ENCODE results near the gene LRP11.
"Not testable (repeated sequence)": the region's sequence is repeated elsewhere in the genome, so short reads cannot be mapped to it uniquely, and the experiment has no call there.

LRP11 gene, protein sequence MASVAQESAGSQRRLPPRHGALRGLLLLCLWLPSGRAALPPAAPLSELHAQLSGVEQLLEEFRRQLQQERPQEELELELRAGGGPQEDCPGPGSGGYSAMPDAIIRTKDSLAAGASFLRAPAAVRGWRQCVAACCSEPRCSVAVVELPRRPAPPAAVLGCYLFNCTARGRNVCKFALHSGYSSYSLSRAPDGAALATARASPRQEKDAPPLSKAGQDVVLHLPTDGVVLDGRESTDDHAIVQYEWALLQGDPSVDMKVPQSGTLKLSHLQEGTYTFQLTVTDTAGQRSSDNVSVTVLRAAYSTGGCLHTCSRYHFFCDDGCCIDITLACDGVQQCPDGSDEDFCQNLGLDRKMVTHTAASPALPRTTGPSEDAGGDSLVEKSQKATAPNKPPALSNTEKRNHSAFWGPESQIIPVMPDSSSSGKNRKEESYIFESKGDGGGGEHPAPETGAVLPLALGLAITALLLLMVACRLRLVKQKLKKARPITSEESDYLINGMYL

DNA sequence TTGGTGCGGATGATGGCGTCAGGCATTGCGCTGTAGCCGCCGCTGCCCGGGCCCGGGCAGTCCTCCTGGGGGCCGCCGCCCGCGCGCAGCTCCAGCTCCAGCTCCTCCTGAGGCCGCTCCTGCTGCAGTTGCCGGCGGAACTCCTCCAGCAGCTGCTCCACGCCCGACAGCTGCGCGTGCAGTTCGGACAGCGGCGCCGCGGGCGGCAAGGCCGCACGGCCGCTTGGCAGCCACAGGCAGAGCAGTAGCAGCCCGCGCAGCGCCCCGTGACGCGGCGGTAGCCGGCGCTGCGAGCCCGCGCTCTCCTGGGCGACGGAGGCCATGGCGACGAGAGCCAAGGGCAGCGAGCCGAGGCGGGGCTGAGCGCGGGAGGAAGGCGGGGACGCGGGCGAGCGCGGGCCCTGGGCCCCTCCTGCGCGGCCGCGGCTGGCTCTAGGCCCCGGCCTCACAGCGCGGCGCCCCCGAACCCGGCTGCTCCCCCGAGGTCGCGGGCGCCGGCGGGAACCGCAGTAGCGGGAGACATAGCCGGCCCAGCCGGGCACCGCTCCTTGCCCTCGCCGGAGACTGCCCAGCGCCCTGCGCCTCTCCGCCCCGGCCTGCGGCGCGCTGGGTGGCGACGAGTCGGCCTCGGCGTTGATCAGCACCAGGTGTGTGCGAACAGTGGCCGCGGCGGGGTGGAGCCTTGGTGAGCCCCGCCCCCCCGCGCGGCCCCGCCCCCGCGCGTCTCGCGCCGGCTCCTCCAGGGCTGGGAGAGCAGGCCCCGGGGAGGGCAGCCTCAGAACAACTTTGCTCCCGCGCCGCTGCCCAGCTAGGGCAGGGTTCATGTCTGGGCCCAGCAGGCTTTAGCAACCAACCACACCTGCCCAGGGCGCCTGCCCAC lies at the start of gene LRP11:
Gene LRP11, minus strand, starts transcription at position 662 of the 880 bp plus-strand sequence. Its CDS starts 339 bp downstream, at position 323.
- peak; percentile 89 for DNase-seq

DNA sequence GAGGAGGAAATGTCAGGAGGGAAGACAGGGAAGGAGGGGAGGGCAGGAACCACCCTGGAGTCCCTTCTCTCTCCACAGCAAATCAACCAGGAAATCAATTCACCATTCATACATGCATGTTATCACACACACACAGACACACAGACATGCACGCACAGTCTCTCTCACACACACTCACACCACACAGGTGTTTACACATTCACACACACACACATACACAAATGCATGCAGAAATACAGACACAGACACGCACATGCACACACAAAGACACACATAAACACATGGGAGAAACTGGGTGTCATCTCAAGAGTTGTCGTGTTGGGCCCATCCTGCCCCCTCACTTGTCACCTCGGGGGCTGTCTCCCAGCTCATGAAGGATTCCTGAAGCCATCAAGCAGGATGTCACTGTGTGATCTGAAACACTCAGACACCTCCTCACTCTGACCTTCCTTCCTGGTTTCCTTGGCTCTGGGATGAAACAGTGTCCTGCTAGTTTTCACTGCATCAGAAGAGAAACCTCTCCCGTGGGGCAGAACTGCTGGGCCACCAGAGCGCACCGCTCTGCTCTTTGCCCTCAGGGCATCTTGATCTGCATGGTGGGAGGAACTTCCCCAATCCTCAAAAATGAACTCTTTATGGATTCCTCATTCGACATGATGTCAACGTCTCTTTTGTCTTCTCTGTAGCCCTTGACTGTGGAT lies 49.5 kb upstream of the LRP11 start:
- no peak for DNase-seq

DNA sequence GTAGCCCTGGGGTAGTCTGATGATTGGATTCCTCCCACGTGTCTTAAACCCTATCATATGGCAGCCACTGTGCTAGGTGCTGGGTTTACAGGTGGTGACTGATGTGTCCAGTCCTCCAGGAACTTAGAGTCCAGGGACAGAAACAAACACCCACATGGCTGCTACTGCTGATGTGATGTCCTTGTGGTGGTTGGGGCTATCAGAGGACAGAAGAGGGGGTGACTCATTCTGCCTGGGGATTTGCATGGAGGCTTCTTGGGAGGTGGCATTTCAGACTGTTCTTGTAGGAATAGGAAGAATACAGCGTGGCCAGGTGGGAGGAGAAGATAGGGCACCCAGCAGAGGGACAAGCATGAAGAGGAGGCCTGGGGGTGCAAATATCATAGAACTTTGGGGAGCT lies 48.9 kb upstream of the LRP11 start:
- peak; percentile 15 for DNase-seq

DNA sequence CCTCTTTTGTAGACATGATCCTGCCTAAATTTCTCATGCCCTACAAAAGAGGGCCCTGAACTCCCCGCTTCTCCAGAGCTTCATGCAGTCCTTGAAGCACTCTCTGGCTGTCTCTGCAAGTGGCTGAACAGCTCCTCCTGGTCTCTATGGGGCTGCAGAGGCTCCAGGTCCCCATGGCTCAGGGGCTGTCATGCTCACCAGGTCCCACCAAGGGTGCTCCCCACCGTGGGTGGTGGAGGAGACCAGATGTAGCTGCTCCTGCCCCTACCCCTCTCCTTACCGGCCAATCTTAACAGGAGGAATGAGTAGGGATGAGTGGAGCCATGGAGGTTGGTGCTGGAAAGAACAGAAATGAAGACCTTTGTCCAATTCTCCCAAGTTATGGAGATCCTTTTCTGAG lies 48.5 kb upstream of the LRP11 start:
- not testable (repeated sequence) for DNase-seq

DNA sequence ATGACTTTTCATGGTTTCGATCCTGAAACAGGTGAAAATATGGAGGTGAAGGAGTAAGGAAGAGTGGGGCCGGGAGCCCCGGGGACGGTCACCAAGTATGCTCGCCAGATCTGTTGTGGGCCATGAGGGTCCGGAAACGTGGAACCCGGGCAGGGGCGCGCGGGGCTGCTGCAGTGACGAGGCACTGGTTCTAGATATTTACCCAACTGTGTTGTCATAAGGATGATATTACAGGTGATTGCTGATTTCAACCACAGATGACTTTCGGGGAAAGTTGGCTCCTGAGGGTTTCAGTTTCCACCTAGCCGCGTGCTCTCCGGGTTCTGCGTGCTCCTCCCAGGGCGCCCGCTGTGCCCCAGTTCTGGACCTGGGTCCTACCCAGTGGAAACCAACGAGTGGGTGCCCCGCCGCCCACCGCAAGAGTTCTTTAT lies 46.6 kb upstream of the LRP11 start:
- DNase-seq: no peak

- DNase-seq: no peak
Measured at GRCh38 chr6:149909701-149910470, 45.7 kb upstream of the LRP11 start.

- DNase-seq: not testable (repeated sequence)
Measured at GRCh38 chr6:149908480-149908879, 44.3 kb upstream of the LRP11 start.

GRCh38 chr6:149907317-149907716 lies 43.2 kb upstream of the LRP11 start:
- DNase-seq: no peak

- DNase-seq: no peak
Measured at GRCh38 chr6:149906405-149906804, 42.2 kb upstream of the LRP11 start.

GRCh38 chr6:149905911-149906371 lies 41.8 kb upstream of the LRP11 start:
- DNase-seq: no peak

- no peak for DNase-seq
Measured at GRCh38 chr6:149905371-149905910, 41.3 kb upstream of the LRP11 start.

DNA sequence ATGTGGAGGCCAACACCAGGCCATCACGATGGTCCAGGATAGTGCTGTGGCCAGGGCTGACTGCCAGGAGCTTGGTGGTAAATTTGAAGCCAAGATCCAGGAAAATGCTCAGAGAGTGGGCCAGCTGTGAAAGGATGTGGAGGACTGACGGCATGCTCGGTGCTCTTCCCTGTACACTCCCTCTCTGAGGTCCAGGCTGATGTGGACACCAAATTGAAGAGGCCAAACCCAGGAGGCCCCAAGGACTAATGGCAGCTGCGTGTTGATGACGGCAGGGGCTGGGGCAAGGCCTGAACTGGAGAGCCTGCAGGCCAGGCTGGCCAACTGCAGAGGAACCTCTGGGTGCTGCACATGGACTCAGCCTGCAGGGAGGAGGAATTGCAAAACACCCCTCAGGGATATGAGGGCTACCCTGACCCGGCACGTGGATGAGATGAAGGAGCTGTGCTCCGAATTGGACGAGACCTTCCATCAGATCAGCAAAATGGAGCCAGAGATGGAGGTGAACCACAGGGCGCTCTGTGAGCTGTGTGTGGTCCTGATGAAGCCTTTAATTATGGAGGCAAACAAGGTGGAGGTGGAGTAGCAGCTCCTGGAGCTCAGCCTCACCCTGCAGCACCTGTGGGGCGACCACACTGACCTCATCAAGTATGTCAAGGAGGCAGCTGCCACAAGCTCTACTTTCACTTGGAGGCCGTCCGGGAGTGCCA lies 40.7 kb upstream of the LRP11 start:
- DNase-seq: no peak

GRCh38 chr6:149903938-149904611 lies 39.9 kb upstream of the LRP11 start:
- DNase-seq: no peak

DNA sequence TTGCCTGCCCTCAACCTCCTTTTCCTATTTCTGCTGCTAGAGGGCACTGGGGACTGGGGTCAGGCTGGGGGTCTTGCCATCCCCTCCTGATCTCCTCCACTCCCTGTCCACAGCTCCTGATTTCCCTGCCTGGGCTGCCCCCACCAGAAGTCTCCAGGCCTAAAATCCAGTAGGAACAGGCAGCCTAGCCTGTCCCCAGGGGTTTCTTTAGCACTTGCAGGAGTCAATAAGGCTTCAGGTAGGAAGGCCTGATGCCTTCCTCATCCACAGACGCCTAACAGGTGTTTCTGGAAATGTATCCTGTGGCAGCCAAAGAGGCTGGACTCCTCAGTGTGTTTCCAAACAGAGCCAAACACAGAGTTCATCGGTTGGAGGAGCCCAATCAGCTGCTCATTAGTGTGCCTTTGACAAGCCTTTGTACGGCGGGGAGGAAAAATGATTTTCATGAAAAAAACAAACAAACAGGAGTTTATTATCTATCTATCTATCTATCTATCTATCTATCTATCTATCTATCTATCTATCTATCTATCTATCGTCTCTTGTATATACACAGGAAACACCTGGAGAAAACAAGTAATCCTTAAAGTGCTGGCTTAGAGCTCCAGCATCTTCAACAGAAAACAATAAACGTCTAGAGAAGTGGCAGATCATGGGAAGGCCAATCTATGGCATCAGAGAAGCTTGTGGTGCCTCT lies 37.4 kb upstream of the LRP11 start:
- DNase-seq: no peak

- DNase-seq: no peak
Measured at GRCh38 chr6:149900620-149901443, 36.7 kb upstream of the LRP11 start.

DNA sequence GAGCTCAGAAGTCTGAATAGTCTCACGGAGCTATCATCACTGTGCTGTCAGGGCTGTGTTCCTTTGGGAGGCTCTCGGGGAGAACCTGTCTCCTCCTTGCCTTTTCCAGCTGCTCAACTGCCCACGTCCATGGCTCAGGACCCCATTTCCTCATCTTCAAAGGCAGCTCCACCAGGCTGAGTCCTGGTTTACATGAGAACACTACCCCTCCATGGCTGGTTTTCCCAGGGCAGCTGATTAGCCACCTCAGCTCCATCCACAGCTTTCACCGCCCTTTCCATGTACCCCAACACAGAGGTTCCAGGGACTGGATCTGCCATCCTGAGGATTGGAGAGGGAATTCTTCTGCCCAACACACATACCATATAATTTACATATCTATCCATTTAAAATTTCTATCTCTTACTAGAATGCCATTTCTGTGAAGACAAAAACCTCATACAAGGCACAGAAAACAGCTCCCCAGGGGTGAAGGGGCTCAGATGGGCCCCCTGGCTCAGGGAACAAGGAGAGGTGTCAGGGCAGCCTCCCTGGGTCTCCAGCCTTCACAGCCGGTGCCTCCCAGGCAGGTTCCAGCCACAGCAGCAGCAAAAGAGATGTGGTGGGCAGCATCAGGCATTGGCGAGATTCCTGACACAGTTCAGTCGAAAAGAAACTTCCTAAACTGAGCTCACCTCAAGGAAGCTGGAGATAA lies 35.9 kb upstream of the LRP11 start:
- DNase-seq: no peak

DNA sequence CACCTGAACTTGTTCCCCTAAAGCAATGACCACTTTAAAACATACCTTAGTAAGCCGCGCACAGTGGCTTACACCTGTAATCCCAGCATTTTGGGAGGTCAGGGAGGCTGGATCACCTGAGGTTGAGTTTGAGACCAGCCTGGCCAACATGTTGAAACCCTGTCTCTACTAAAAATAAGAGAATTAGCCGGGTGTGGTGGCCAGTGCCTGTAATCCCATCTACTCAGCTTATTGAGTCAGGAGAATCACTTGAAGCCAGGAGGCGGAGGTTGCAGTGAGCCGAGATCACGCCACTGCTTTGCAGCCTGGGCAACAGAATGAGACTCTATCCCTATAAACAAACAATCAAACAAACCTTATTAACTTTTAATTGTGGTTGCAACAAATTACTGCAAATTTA lies 35.3 kb upstream of the LRP11 start:
- DNase-seq: no peak

DNA sequence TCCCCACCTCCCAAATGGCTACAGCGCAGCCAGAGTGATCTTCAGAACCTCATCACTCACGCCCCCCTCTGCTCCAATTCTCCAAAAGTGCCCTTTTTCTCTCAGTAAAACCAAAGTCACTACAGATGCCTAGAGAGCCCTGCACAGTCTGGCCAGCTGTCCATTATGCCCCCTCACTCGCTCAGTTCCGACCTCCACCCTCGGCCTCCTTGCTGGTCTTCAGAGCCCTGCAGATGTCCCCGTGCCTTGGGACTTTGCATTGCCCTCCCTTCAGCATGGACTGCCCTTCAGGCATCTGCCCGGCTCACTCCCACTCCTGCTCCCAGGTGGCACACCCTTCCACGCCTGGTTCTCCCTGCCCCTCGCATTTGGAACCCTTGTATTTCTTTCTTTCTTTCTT lies 34.8 kb upstream of the LRP11 start:
- DNase-seq: no peak
